ENCODE data around the gene RNF112.
"Not testable (repeated sequence)": the region's sequence is repeated elsewhere in the genome, so short reads cannot be mapped to it uniquely, and the experiment has no call there.

The RNF112 gene

GRCh38 chr17:19415806-19416775 lies 5.1 kb downstream of the RNF112 start:
- no peak for DNase-seq

GRCh38 chr17:19417611-19418010 lies 6.6 kb downstream of the RNF112 start:
- no peak for DNase-seq

GRCh38 chr17:19418251-19418992 lies 7.4 kb downstream of the RNF112 start:
- DNase-seq: no peak

GRCh38 chr17:19421219-19421618 lies 10.2 kb downstream of the RNF112 start:
- no peak for DNase-seq

DNA sequence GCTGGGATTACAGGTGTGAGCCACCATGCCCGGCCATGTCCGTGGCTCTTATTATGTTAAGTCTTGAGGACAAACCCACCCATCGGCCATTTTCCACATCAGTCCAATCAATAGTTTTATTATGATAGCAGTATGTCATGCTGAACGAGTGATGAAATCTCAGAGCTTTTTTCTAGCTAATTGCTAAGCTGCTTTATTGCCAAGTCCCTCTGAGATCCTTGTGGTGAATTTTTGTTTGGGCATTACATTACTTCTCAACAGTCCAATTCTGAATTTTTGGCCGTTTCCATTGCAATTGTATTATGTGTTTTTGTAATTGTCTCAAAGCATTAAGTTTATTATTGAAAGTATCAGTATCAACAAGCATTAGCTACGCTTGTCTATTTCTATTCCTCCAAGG lies 10.9 kb downstream of the RNF112 start:
- DNase-seq: no peak

GRCh38 chr17:19424934-19425868 lies 14.2 kb downstream of the RNF112 start:
- DNase-seq: no peak

GRCh38 chr17:19426631-19427030 lies 15.6 kb downstream of the RNF112 start:
- no peak for DNase-seq

DNA sequence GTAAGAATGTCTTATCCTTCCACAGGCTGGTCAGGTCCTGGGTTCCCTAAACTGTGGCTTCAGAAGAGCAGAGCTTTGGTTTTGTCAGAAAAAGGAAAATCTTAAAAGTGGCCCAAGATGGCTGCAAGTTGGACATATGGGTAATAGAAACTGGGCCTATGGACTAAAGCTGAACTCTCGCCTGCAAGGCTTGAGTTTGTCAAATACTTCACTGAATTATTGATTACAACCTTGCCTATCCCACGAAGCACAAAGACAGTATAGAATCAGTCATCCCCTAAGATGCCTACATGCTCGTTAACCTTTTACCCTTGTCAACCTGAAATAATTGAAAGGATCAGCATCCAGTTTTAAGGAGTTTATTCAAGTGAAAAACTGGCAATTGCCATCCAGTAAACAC lies 20.7 kb downstream of the RNF112 start:
- DNase-seq: no peak

DNA sequence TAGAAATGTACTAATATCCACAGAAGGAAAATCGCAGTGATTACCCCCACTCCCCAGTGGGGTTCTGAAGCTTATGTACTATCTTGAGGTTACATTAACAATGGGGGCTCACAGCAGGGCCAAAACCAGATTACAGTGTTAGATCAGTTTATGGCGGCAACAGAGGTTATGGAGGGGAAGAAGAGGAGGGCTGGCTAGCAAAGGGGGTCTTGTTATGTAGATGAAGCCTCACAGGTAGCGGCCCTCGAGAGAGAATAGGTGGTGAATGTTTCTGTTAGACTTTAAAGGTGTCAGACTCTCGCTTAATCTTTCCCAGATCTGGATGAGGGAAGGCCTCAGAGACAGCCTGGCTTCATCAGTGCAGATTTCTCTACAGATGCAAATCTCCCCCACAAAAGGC lies 22.2 kb downstream of the RNF112 start:
- DNase-seq: no peak

DNA sequence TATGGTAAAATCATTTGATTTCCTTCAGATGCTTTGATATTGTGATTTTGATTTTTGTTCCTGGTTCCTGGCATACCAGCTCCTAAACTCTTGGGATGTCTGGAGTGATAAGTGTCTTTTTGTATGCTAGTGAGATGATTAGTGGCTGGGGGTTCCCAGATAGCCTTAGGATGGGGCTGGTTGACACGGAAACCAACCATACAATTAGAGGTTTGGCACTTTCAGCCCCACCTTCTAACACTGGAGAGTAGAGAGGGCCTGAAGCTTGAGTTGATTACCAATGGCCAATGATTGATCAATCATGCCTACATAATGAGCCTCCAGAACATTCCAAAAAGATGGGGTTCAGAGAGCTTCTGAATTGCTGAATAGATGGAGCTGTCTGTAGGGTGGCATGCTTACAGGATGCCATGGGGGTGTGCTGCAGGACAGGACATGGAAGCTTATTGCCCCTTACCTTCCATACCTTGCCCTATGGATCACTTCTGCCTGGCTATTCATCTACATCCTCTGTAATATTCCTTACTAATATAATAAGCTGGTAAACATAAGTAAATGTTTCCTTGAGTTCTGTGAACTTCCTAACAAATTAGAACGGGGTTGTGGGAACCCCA lies 22.8 kb downstream of the RNF112 start:
- no peak for DNase-seq

- no peak for DNase-seq
Measured at GRCh38 chr17:19440421-19440820, 29.4 kb downstream of the RNF112 start.

- DNase-seq: not testable (repeated sequence)
Measured at GRCh38 chr17:19441288-19441687, 30.3 kb downstream of the RNF112 start.

- no peak for DNase-seq
Measured at GRCh38 chr17:19442731-19443130, 31.7 kb downstream of the RNF112 start.

DNA sequence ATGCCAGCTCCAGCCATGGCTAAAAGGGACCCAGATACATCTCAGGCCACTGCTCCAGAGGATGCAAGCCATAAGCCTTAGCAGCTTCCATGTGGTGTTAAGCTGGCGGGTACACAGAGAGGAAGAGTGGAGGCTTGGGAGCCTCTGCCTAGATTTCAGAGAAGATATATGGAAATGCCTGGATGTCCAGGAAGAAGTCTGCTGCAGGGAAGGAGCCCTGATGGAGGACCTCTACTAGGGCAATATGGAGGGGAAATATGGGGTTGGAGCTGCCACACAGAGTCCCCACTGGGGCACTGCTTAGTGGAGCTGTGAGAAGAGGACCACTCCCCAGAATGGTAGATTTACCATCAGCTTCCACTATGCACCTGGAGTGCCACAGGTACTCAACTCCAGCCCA lies 32.1 kb downstream of the RNF112 start:
- DNase-seq: no peak

DNA sequence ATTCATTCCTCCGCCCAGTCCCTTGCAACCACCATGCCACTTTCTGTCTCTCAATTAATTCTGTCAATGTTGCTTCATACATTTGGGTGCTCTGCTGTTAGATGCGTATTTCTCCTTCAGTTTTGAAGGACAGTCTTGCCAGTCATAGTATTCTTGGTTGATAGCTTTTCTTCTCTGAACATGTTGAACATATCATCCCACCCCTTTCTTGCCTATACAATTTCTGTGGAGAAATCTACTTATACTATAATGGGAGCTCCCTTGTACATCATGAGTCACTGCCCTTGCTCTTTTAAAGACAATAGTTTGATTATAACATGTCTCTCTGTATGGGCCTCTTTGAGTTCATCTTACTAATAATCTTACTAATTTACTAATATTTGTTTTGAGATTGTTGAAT lies 34.1 kb downstream of the RNF112 start:
- DNase-seq: no peak

DNA sequence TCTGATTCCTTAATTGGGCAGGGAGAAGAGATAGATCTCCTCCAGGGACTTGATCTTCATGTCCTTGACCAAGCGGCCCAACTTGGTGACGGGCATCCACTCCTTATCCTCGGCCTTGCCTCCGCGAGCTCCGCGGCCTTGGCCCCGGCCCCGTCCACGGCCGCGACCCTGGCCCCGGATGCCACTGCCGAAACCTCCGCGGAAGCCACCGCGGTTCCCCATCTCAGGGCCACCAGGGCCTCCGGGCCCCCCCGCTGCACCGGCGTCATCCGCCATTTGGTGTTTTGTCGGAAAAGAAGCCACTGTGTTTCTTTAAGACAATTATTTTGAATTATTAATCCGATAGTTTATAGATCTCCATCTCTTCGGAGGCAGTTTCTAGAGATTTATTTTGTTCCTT lies 35.5 kb downstream of the RNF112 start:
- DNase-seq: not testable (repeated sequence)

DNA sequence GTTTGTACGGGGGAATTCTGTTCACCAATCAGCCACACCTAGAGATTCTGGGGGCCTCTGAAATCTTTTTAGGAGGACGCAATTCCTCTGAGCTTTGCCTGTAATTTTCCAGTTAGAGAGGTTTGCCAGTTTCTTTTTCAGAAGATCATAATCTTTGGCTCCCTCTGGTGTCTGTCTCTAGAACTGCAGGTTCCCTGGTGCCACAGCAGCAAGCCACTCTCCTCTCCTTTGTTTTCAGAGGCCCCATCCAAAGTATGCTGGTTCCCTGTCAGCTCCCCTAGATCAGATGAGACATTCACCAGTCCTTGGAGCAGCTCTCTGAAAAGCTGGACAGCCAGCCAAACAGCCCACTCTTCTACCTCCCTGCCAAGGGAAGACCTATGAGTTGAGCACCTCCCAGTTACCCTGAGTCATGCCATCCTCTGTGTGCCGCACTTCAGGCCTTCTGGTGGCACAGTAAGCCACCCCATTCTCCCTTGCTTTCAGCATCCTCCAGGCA lies 36.1 kb downstream of the RNF112 start:
- peak; percentile 86 for DNase-seq

DNA sequence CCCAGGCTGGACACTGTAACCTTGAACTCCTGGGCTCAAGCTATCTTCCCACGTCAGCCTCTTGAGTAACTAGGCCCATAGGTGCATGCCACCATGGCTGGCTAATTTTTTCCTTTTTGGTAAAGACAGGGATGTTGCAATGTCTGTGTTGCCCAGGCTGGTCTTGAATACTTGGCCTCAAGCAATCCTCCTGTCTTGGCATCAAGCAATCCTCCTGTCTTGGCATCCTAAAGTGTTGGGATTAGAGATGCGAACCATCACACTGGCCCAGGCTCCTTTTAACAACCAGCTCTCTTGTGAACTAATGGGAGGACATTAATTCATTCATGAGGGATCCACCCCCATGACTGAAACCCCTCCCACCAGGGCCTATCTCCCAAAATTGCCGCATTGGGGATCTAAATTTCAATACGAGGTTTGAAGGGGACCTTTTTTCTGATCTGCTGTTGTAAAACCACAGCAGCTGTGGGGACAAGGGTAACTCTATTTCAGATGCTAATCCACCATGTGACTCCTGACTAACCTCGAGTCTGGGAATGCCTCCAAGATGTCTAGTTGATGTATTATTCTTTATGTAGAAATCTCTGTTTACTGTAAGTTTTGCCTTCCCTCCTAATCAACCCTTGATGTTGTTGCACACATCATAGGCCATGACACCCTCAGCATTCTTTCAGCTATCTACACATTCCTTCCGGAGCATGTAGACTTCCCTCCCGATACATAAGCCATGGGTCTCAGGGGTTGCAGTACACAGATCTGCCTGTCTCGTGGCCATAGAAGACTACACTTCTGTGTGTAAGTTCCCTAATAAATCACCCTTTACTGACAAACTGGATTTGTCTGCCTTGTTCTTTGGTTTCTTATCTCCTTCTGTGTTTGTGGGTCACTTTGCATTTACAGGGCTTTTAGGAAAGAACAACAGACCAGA lies 37.6 kb downstream of the RNF112 start:
- no peak for DNase-seq

DNA sequence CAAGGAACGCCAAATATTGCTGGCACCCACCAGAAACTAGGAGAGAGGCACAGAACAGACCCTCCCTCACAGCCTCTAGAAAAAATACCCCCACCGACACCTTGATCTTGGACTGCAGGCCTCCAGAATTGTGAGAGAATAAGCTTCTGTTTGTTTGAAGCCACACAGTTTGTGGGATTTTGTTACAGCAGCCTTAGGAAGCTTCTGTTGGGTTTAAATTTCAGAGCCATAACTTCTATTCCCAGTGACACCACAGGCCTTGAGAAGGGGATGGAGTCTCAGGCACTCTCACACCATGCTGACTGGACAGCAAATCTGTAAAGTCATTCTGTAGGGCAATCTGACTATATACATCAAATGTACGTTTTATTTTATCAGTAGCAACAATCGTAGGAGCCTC lies 38.6 kb downstream of the RNF112 start:
- DNase-seq: no peak

- DNase-seq: no peak
Measured at GRCh38 chr17:19453296-19453695, 42.3 kb downstream of the RNF112 start.

GRCh38 chr17:19454074-19454473 lies 43.0 kb downstream of the RNF112 start:
- no peak for DNase-seq
